Left lung (tissue), 10 donors: Measurements from ENCODE around the gene SLC22A14. TPM values are rescaled to one million over a fixed set of nuclear protein-coding genes. Genes with fewer than 3 reads are reported as not detected.

ENCODE experiments used
- ATAC-seq: fragments of 200-7000 bp; cut with Tn5 transposase; one replicate; pipeline ENCODE4 v1.9.1; 2020; ENCODE audit warnings: moderate library complexity
- DNase-seq, 4 donors: peaks; one replicate each; pipeline ENCODE4 v3.0.0-alpha.2; 2013 to 2020
- H3K27ac ChIP-seq, 2 donors: fragments of 200-600 bp; sonication (generic) in 1 of 2; one replicate each; pipeline versions ENCODE4 v1.5.0 to v1.8.0; 2020 to 2021
- H3K27me3 ChIP-seq, 2 donors: fragments of 200-600 bp; sonication (generic) in 1 of 2; one replicate each; pipeline versions ENCODE4 v1.5.0 to v1.8.0; 2020 to 2021
- H3K36me3 ChIP-seq, 2 donors: fragments of 200-600 bp; sonication (generic) in 1 of 2; one replicate each; pipeline versions ENCODE4 v1.5.0 to v1.8.0; 2020 to 2021
- H3K4me1 ChIP-seq, 2 donors: fragments of 200-600 bp; one replicate each; pipeline ENCODE4 v1.8.0; 2021
- H3K4me3 ChIP-seq, 2 donors: fragments of 200-600 bp; sonication (generic) in 1 of 2; one replicate each; pipeline versions ENCODE4 v1.5.0 to v1.8.0; 2020 to 2021; ENCODE audit warnings: mild to moderate bottlenecking in 1 of 2
- H3K9me3 ChIP-seq, 2 donors: fragments of 200-600 bp; sonication (generic) in 1 of 2; one replicate each; pipeline versions ENCODE4 v1.5.0 to v1.8.0; 2020 to 2021
- intact Hi-C, 2 donors: fragments of 100-400 bp; cut with DNase I; formaldehyde crosslinking; loops; one replicate each; pipeline versions ENCODE4 v1.11.2 to v1.14.2; 2022
- polyA plus RNA-seq, 6 donors: library from polyadenylated mRNA; unstranded; fragments of 120-200 nt; gene quantifications; one replicate each; pipeline ENCODE4 v1.2.1, GENCODE V29; 2013; ENCODE audit not compliant: insufficient read length in 6 of 6
- total RNA-seq, 2 donors: library from RNA; stranded (reverse); fragmentation: NEBNext Ultra II Directional; extraction: Animal tissue kit (Norgen Biotek cat#: 25700); gene quantifications; one replicate each; pipeline ENCODE4 v1.2.1, GENCODE V29; 2021
- TF ChIP-seq, protein P1 (sequence below), 2 donors: fragments of 200-600 bp; sonication (generic) in 1 of 2; IDR thresholded peaks; one replicate each; pipeline versions ENCODE4 v1.5.0 to v1.8.0; 2021; ENCODE audit warnings: antibody characterized with exemption in 2 of 2
- donor health status: DM: no; HTN: yes; CAD: no.
- donor health status: DM: no; HTN: no; CAD: no.

Gene SLC22A14
- total and polyA plus RNA-seq, 8 donors = 0.11 to 0.24 (median 0.15) TPM; not detected in 2

DNA sequence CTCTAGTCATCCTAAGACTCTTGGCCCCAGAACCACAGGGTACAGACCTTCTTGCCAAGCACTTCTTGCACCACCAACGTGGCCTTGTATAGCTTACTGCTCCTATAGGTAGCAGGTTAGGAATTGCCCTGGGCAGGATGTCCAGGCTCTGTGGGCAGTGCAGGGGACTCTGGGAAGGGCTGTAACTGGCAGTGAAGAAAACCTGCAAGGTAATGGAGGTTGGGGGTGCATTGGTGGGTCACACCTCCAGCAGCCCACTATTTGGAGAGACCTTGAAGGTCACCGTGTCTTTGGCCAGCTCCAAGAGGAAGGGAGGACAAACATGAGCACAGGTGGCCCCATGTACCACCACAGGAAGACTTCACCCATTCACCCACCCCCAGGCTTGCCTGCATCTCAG, 43.2 kb downstream of the SLC22A14 start:
- Histone ChIP-seq H3K36me3 (no peaks in the 10 kb centered on the region), H3K27me3 (no peaks in the 10 kb centered on the region), H3K27ac (no peak overlapping the region), H3K9me3 (peaks cover 0 to 8% of the 10 kb centered on the region in 2 donors), H3K4me3 (no peak overlapping the region), H3K4me1 (no peaks in the 10 kb centered on the region)
- ATAC-seq (no peak), DNase-seq (no peak)
- TF ChIP-seq, protein P1, sequence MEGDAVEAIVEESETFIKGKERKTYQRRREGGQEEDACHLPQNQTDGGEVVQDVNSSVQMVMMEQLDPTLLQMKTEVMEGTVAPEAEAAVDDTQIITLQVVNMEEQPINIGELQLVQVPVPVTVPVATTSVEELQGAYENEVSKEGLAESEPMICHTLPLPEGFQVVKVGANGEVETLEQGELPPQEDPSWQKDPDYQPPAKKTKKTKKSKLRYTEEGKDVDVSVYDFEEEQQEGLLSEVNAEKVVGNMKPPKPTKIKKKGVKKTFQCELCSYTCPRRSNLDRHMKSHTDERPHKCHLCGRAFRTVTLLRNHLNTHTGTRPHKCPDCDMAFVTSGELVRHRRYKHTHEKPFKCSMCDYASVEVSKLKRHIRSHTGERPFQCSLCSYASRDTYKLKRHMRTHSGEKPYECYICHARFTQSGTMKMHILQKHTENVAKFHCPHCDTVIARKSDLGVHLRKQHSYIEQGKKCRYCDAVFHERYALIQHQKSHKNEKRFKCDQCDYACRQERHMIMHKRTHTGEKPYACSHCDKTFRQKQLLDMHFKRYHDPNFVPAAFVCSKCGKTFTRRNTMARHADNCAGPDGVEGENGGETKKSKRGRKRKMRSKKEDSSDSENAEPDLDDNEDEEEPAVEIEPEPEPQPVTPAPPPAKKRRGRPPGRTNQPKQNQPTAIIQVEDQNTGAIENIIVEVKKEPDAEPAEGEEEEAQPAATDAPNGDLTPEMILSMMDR (IDR thresholded peaks at IDR 0.05) = no peak
- intact Hi-C loops = no loop called here

DNA sequence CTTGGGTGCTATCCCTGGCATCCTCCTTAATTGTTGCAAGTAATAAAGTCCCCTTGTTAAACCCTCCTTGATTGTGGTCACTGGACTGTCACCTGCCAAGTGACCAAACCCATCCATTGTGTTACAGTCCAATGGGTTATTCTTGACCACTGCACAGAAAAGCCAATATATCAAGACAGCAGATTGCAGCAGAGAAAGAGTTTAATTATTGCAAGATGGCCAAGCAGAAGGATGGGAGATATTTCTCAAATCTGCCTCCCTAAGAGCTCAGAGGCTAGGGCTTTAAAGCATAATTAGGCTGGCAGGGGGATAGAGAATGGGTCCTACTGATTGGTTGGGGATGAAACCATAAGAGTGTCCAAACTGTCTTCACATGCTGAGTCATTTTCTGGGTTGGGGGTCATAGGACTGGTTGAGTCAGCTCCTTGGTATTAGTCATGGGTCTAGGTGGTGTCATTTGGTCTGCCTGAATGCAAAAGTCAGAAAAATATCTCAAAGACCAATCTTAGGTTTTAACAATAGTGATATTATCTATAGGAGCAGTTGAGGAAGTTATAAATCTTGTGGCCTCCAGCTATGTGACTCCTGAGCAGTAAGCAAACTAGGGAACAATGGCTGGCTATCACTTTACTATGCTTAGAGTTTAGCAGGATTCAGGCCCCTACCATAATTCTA, 45.4 kb downstream of the SLC22A14 start:
- H3K27me3 ChIP-seq = no peaks in the 10 kb centered on the region
- H3K4me1 ChIP-seq = no peaks in the 10 kb centered on the region
- no peak overlapping the region for H3K27ac ChIP-seq
- no peak for ATAC-seq
- peaks cover 0 to 5% of the 10 kb centered on the region in 2 donors for H3K9me3 ChIP-seq
- intact Hi-C loops = no loop called here
- DNase-seq = no peak
- no peak overlapping the region for H3K4me3 ChIP-seq
- TF ChIP-seq, protein P1 (IDR thresholded peaks at IDR 0.05) = no peak
- H3K36me3 ChIP-seq = no peaks in the 10 kb centered on the region

DNA sequence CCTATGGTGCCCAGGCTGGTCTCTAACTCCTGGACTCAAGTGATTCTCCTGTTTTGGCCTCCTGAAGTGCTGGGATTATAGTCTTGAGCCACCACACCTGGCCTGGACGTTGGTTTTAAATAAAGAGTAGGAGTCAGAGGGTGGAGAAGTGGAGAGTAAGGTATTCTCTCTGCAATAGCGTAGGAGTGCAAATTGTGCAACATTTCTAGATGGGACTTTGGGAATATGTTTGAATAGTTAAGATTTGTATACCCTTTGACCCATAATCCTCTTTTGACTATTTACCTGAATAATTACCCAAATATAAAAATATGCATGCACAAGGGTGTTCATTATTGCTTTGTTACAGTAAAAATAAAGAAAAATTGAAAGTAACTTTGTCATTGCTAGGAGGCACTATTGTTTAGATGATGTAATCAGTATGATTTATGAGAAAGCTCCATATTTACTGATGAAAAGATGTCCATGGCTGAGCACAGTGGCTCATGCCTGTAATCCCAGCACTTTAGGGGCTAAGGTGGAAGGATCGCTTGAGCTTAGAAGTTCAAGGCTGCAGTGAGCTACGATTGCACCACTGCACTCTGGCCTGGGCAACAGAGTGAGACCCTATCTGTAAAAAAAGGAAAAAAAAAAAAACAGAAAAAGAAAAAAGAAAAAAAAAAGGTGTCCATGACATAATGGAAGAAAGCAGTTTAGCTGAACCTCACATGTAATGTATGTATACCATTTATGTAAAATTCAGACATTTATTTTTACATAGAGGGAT, 49.3 kb downstream of the SLC22A14 start:
- TF ChIP-seq, protein P1 (IDR thresholded peaks at IDR 0.05) = no peak
- DNase-seq (no peak), ATAC-seq (no peak)
- Histone ChIP-seq H3K27ac (no peak overlapping the region), H3K4me3 (no peak overlapping the region), H3K9me3 (peaks cover 0 to 5% of the 10 kb centered on the region in 2 donors), H3K4me1 (no peaks in the 10 kb centered on the region), H3K36me3 (no peaks in the 10 kb centered on the region), H3K27me3 (no peaks in the 10 kb centered on the region)
- intact Hi-C loops = no loop called here

GRCh38 chr3:38332201-38332600, 50.1 kb downstream of the SLC22A14 start:
- no peaks in the 10 kb centered on the region for H3K27me3 ChIP-seq
- no peaks in the 10 kb centered on the region for H3K36me3 ChIP-seq
- intact Hi-C loops = no loop called here
- H3K4me3 ChIP-seq = no peak overlapping the region
- no peaks in the 10 kb centered on the region for H3K4me1 ChIP-seq
- TF ChIP-seq, protein P1 (IDR thresholded peaks at IDR 0.05) = no peak
- no peak for DNase-seq
- no peak for ATAC-seq
- no peak overlapping the region for H3K27ac ChIP-seq
- H3K9me3 ChIP-seq = peaks cover 0 to 3% of the 10 kb centered on the region in 2 donors
